WTC11 (cell line): Measurements from ENCODE around the gene CDK17.

Source experiments
- CBFB ChIP-seq: sonication (generic); formaldehyde crosslinking; IDR thresholded peaks from 2 replicates; pipeline ENCODE4 v1.8.1; 2022; ENCODE audit warnings: mild to moderate bottlenecking, low read depth, missing genetic modification reagents
- FOXJ3 ChIP-seq: sonication (generic); formaldehyde crosslinking; IDR thresholded peaks from 2 replicates; pipeline ENCODE4 v1.9.0; 2021; ENCODE audit warnings: missing genetic modification reagents, mild to moderate bottlenecking, borderline replicate concordance
- IRF2 ChIP-seq: sonication (generic); formaldehyde crosslinking; IDR thresholded peaks from 2 replicates; pipeline ENCODE4 v1.8.0; 2022; ENCODE audit warnings: low read depth, missing genetic modification reagents, borderline replicate concordance
- JUN ChIP-seq: sonication (generic); formaldehyde crosslinking; IDR thresholded peaks from 2 replicates; pipeline ENCODE4 v1.8.0; 2023; ENCODE audit warnings: mild to moderate bottlenecking, missing genetic modification reagents
- NFYB ChIP-seq: sonication (generic); formaldehyde crosslinking; conservative IDR thresholded peaks from 2 replicates; pipeline ENCODE4 v1.8.0; 2022; ENCODE audit warnings: low read depth, missing genetic modification reagents
- SP1 ChIP-seq: sonication (generic); formaldehyde crosslinking; conservative IDR thresholded peaks from 2 replicates; pipeline ENCODE4 v1.8.1; 2022; ENCODE audit warnings: missing genetic modification reagents
- ZNF512 ChIP-seq: sonication (generic); formaldehyde crosslinking; IDR thresholded peaks from 2 replicates; pipeline ENCODE4 v1.8.1; 2022; ENCODE audit warnings: missing genetic modification reagents, borderline replicate concordance
- TF ChIP-seq, protein P1 (sequence below): fragments of 200-600 bp; IDR thresholded peaks from 2 replicates; pipeline ENCODE4 v1.8.0; 2022; ENCODE audit warnings: antibody characterized with exemption
- TF ChIP-seq, protein P2 (sequence below): sonication (generic); formaldehyde crosslinking; IDR thresholded peaks from 2 replicates; pipeline ENCODE4 v1.8.1; 2023; ENCODE audit warnings: mild to moderate bottlenecking, missing genetic modification reagents, moderate library complexity
- TF ChIP-seq, protein P3 (sequence below): sonication (generic); formaldehyde crosslinking; IDR thresholded peaks from 2 replicates; pipeline ENCODE4 v1.8.1; 2023; ENCODE audit warnings: mild to moderate bottlenecking, moderate library complexity, missing genetic modification reagents
- TF ChIP-seq, protein P4 (sequence below): sonication (generic); formaldehyde crosslinking; IDR thresholded peaks from 2 replicates; pipeline ENCODE4 v1.8.0; 2023; ENCODE audit warnings: mild to moderate bottlenecking, missing genetic modification reagents
- TF ChIP-seq, protein P5 (sequence below): sonication (generic); formaldehyde crosslinking; IDR thresholded peaks from 2 replicates; pipeline ENCODE4 v1.8.1; 2023; ENCODE audit warnings: mild to moderate bottlenecking, missing genetic modification reagents, moderate library complexity
- TF ChIP-seq, protein P6 (sequence below): sonication (generic); formaldehyde crosslinking; conservative IDR thresholded peaks from 2 replicates; pipeline ENCODE4 v1.8.1; 2022; ENCODE audit warnings: mild to moderate bottlenecking, missing genetic modification reagents

- TF ChIP-seq NFYB (CRISPR knock-in tag) (no peak), SP1 (CRISPR knock-in tag) (no peak), JUN (CRISPR knock-in tag) (no peak), IRF2 (CRISPR knock-in tag) (no peak), FOXJ3 (CRISPR knock-in tag) (no peak), ZNF512 (no peak), CBFB (CRISPR knock-in tag) (no peak)
- TF ChIP-seq, protein P1, sequence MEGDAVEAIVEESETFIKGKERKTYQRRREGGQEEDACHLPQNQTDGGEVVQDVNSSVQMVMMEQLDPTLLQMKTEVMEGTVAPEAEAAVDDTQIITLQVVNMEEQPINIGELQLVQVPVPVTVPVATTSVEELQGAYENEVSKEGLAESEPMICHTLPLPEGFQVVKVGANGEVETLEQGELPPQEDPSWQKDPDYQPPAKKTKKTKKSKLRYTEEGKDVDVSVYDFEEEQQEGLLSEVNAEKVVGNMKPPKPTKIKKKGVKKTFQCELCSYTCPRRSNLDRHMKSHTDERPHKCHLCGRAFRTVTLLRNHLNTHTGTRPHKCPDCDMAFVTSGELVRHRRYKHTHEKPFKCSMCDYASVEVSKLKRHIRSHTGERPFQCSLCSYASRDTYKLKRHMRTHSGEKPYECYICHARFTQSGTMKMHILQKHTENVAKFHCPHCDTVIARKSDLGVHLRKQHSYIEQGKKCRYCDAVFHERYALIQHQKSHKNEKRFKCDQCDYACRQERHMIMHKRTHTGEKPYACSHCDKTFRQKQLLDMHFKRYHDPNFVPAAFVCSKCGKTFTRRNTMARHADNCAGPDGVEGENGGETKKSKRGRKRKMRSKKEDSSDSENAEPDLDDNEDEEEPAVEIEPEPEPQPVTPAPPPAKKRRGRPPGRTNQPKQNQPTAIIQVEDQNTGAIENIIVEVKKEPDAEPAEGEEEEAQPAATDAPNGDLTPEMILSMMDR, result no peak
- TF ChIP-seq, protein P2, sequence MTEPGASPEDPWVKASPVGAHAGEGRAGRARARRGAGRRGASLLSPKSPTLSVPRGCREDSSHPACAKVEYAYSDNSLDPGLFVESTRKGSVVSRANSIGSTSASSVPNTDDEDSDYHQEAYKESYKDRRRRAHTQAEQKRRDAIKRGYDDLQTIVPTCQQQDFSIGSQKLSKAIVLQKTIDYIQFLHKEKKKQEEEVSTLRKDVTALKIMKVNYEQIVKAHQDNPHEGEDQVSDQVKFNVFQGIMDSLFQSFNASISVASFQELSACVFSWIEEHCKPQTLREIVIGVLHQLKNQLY, result no peak
- TF ChIP-seq, protein P3, sequence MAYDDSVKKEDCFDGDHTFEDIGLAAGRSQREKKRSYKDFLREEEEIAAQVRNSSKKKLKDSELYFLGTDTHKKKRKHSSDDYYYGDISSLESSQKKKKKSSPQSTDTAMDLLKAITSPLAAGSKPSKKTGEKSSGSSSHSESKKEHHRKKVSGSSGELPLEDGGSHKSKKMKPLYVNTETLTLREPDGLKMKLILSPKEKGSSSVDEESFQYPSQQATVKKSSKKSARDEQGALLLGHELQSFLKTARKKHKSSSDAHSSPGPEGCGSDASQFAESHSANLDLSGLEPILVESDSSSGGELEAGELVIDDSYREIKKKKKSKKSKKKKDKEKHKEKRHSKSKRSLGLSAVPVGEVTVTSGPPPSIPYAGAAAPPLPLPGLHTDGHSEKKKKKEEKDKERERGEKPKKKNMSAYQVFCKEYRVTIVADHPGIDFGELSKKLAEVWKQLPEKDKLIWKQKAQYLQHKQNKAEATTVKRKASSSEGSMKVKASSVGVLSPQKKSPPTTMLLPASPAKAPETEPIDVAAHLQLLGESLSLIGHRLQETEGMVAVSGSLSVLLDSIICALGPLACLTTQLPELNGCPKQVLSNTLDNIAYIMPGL (CRISPR knock-in tag), result no peak
- TF ChIP-seq, protein P4, sequence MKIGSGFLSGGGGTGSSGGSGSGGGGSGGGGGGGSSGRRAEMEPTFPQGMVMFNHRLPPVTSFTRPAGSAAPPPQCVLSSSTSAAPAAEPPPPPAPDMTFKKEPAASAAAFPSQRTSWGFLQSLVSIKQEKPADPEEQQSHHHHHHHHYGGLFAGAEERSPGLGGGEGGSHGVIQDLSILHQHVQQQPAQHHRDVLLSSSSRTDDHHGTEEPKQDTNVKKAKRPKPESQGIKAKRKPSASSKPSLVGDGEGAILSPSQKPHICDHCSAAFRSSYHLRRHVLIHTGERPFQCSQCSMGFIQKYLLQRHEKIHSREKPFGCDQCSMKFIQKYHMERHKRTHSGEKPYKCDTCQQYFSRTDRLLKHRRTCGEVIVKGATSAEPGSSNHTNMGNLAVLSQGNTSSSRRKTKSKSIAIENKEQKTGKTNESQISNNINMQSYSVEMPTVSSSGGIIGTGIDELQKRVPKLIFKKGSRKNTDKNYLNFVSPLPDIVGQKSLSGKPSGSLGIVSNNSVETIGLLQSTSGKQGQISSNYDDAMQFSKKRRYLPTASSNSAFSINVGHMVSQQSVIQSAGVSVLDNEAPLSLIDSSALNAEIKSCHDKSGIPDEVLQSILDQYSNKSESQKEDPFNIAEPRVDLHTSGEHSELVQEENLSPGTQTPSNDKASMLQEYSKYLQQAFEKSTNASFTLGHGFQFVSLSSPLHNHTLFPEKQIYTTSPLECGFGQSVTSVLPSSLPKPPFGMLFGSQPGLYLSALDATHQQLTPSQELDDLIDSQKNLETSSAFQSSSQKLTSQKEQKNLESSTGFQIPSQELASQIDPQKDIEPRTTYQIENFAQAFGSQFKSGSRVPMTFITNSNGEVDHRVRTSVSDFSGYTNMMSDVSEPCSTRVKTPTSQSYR (CRISPR knock-in tag), result no peak
- TF ChIP-seq, protein P5, sequence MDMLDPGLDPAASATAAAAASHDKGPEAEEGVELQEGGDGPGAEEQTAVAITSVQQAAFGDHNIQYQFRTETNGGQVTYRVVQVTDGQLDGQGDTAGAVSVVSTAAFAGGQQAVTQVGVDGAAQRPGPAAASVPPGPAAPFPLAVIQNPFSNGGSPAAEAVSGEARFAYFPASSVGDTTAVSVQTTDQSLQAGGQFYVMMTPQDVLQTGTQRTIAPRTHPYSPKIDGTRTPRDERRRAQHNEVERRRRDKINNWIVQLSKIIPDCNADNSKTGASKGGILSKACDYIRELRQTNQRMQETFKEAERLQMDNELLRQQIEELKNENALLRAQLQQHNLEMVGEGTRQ, result no peak
- TF ChIP-seq, protein P6, sequence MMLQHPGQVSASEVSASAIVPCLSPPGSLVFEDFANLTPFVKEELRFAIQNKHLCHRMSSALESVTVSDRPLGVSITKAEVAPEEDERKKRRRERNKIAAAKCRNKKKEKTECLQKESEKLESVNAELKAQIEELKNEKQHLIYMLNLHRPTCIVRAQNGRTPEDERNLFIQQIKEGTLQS (CRISPR knock-in tag), result no peak
These were observed 29.0 kb downstream of the CDK17 start for GRCh38 chr12:96371138-96371789.
